GM23338 (cell line): ENCODE results near the gene JMJD7. TPM values are rescaled to one million over a fixed set of nuclear protein-coding genes. Genes with fewer than 3 reads are reported as not detected.
A peak's percentile ranks its signal among the peaks of the same experiment; 100 is the strongest.

Experiments
- ATAC-seq: fragments of 200-7000 bp; cut with Tn5 transposase; 3 replicates; pipeline ENCODE4 v1.9.1; 2020
- DNase-seq: peaks from one replicate; pipeline ENCODE4 v3.0.0-alpha.2; 2015; ENCODE audit warnings: low spot score
- H2AFZ ChIP-seq: fragments of 200-600 bp; sonication (generic); 2 replicates; pipeline ENCODE4 v1.8.0; 2016; ENCODE audit warnings: antibody characterized with exemption, mild to moderate bottlenecking, moderate library complexity
- H3F3A ChIP-seq: fragments of 200-600 bp; sonication (generic); replicated peaks from 2 replicates; pipeline ENCODE4 v1.8.0; 2017; ENCODE audit warnings: antibody characterized with exemption, mixed run types, low read depth
- H3K27ac ChIP-seq: fragments of 200-600 bp; sonication (generic); 2 replicates; pipeline ENCODE4 v1.6.1; 2016; ENCODE audit warnings: low read depth
- H3K27me3 ChIP-seq: fragments of 200-600 bp; sonication (generic); 2 replicates; pipeline ENCODE4 v1.8.0; 2016; ENCODE audit warnings: mild to moderate bottlenecking, mixed run types, moderate library complexity; ENCODE audit not compliant: insufficient read depth
- H3K36me3 ChIP-seq: fragments of 200-600 bp; sonication (generic); 2 replicates; pipeline ENCODE4 v1.8.0; 2016; ENCODE audit warnings: mild to moderate bottlenecking; ENCODE audit not compliant: insufficient read depth
- H3K4me1 ChIP-seq: fragments of 200-600 bp; sonication (generic); 2 replicates; pipeline ENCODE4 v1.8.0; 2016; ENCODE audit warnings: mild to moderate bottlenecking, moderate library complexity; ENCODE audit not compliant: insufficient read depth
- H3K4me2 ChIP-seq: fragments of 200-600 bp; sonication (generic); 2 replicates; pipeline ENCODE4 v1.7.1; 2017; ENCODE audit warnings: mixed run types
- H3K4me3 ChIP-seq: fragments of 200-600 bp; sonication (generic); 2 replicates; pipeline ENCODE4 v1.6.1; 2016; ENCODE audit warnings: mixed run types
- H3K79me2 ChIP-seq: fragments of 200-600 bp; sonication (generic); replicated peaks from 2 replicates; pipeline ENCODE4 v1.8.0; 2017; ENCODE audit warnings: mild to moderate bottlenecking; ENCODE audit not compliant: insufficient read depth
- H3K9me2 ChIP-seq: fragments of 200-600 bp; sonication (generic); 2 replicates; pipeline ENCODE4 v1.8.0; 2017; ENCODE audit not compliant: insufficient read depth
- H4K20me1 ChIP-seq: fragments of 200-600 bp; sonication (generic); replicated peaks from 2 replicates; pipeline ENCODE4 v1.8.0; 2017; ENCODE audit warnings: mild to moderate bottlenecking; ENCODE audit not compliant: insufficient read depth
- H3K27ac Mint-ChIP-seq: 2 replicates; pipeline ENCODE4 v1.8.0; 2020; ENCODE audit warnings: inconsistent platforms, mild to moderate bottlenecking, moderate library complexity, mixed read lengths
- H3K27me3 Mint-ChIP-seq: 3 replicates; pipeline ENCODE4 v1.8.0; 2022; ENCODE audit warnings: low read depth, mild to moderate bottlenecking, moderate library complexity, mixed read lengths, inconsistent platforms; ENCODE audit not compliant: insufficient read depth, poor library complexity
- H3K36me3 Mint-ChIP-seq: 3 replicates; pipeline ENCODE4 v1.8.0; 2021; ENCODE audit warnings: low read depth, mild to moderate bottlenecking, inconsistent platforms, moderate library complexity, mixed read lengths
- H3K4me1 Mint-ChIP-seq: 3 replicates; pipeline ENCODE4 v1.8.0; 2020; ENCODE audit warnings: mild to moderate bottlenecking, inconsistent platforms, mixed read lengths
- H3K4me3 Mint-ChIP-seq: 3 replicates; pipeline ENCODE4 v1.8.0; 2021; ENCODE audit warnings: moderate library complexity, mild to moderate bottlenecking, inconsistent platforms, mixed read lengths
- H3K9me3 Mint-ChIP-seq: 3 replicates; pipeline ENCODE4 v1.8.0; 2020; ENCODE audit warnings: moderate library complexity, mild to moderate bottlenecking, inconsistent platforms, mixed read lengths
- CREB1 ChIP-seq: fragments of 250-450 bp; sonication (Bioruptor Pico); IDR thresholded peaks from 2 replicates; pipeline ENCODE4 v1.5.0; 2020; ENCODE audit warnings: low read depth, mild to moderate bottlenecking, moderate library complexity
- EZH2 ChIP-seq: fragments of 200-600 bp; sonication (generic); IDR thresholded peaks from one replicate; pipeline ENCODE4 v1.8.0; 2017; ENCODE audit warnings: antibody characterized with exemption, mild to moderate bottlenecking, low read depth; ENCODE audit not compliant: unreplicated experiment
- EZH2phosphoT487 ChIP-seq: fragments of 200-600 bp; sonication (generic); IDR thresholded peaks from one replicate; pipeline ENCODE4 v1.8.1; 2018; ENCODE audit warnings: antibody characterized with exemption; ENCODE audit not compliant: unreplicated experiment
- JUNB ChIP-seq: IDR thresholded peaks from one replicate; pipeline ENCODE4 v1.6.1; 2016; ENCODE audit warnings: antibody characterized with exemption; ENCODE audit not compliant: unreplicated experiment
- NANOG ChIP-seq: IDR thresholded peaks from 2 replicates; pipeline ENCODE4 v1.6.1; 2016; ENCODE audit warnings: antibody characterized with exemption, borderline replicate concordance
- POLR2AphosphoS5 ChIP-seq: IDR thresholded peaks from 2 replicates; pipeline ENCODE4 v1.6.1; 2016; ENCODE audit warnings: antibody characterized with exemption, low read depth
- STAT1 ChIP-seq: IDR thresholded peaks from one replicate; pipeline ENCODE4 v1.6.1; 2016; ENCODE audit warnings: antibody characterized with exemption; ENCODE audit not compliant: unreplicated experiment
- ZNF114 ChIP-seq: fragments of 250-450 bp; sonication (Bioruptor Pico); IDR thresholded peaks from 2 replicates; pipeline ENCODE4 v1.5.0; 2020; ENCODE audit warnings: mild to moderate bottlenecking, moderate library complexity
- ZNF331 ChIP-seq: fragments of 250-450 bp; sonication (Bioruptor Pico); IDR thresholded peaks from 2 replicates; pipeline ENCODE4 v1.5.0; 2020; ENCODE audit warnings: low read depth, mild to moderate bottlenecking, moderate library complexity
- polyA plus RNA-seq: library from polyadenylated mRNA; unstranded; fragments of >200 nt; fragmentation: Nextera tagmentation; extraction: Ambion mirVana; gene quantifications from 2 replicates; pipeline ENCODE4 v1.2.1, GENCODE V29; 2016
- total RNA-seq: library from RNA; depleted of rRNA; stranded (reverse); fragments of >200 nt; shearing (Covaris generic); gene quantifications from 2 replicates; pipeline ENCODE4 v1.2.3, GENCODE V29; 2014
- TF ChIP-seq, protein P1 (sequence below), 2 experiments: fragments of 200-600 bp in 1 of 2; sonication (generic) in 1 of 2; conservative IDR thresholded peaks; 2 replicates each; pipeline versions ENCODE4 v1.5.1 to v1.6.1; 2016 to 2017; ENCODE audit warnings: antibody characterized with exemption in 2 of 2, low read depth in 2 of 2, mild to moderate bottlenecking in 2 of 2, moderate library complexity in 1 of 2
- TF ChIP-seq, protein P2 (sequence below): IDR thresholded peaks from one replicate; pipeline ENCODE4 v1.6.1; 2018; ENCODE audit warnings: antibody characterized with exemption; ENCODE audit not compliant: unreplicated experiment
- TF ChIP-seq, protein P3 (sequence below): fragments of 250-450 bp; sonication (Bioruptor Pico); IDR thresholded peaks from 2 replicates; pipeline ENCODE4 v1.5.0; 2020; ENCODE audit warnings: mild to moderate bottlenecking, moderate library complexity
- TF ChIP-seq, protein P4 (sequence below): IDR thresholded peaks from 2 replicates; pipeline ENCODE4 v1.6.1; 2016; ENCODE audit warnings: antibody characterized with exemption

The JMJD7 gene
- total and polyA plus RNA-seq, 2 experiments from 2014 or later = 8.5 to 9.2 TPM

DNA sequence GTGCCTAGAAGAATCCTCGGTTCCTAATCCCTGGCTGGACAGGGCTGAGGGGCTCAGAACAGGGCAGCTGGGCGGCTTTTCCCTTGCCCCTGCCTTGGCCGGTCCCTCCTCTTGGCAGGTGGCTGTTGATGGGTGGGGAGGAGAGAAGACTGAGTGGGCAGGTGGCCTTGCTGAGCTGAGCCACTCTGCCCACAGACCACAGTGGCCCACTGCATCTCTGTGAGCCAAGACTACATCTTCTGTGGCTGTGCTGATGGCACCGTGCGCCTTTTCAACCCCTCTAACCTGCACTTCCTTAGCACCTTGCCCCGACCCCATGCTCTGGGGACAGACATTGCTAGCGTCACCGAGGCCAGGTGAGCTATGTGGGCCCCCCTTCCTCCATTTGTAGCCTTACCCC, 14.5 kb upstream of the JMJD7 start:
- peaks cover 9% of the 10 kb centered on the region; the same call in 2 of the 3 replicates for H3K4me1 Mint-ChIP-seq
- no peaks in the 10 kb centered on the region for H3K36me3 ChIP-seq
- no peak overlapping the region for H3K27ac ChIP-seq
- H3K9me3 Mint-ChIP-seq = no peaks in the 10 kb centered on the region; the same call in 2 of the 3 replicates
- no peak overlapping the region for H3K4me2 ChIP-seq
- no peak for DNase-seq
- ATAC-seq = no peak
- H3K27ac Mint-ChIP-seq = peak overlapping the region; percentile 60
- TF ChIP-seq JUNB (no peak), STAT1 (no peak), NANOG (no peak), POLR2AphosphoS5 (no peak), EZH2 (no peak), CREB1 (CRISPR knock-in tag) (no peak), ZNF114 (CRISPR knock-in tag) (no peak), EZH2phosphoT487 (no peak), ZNF331 (CRISPR knock-in tag) (no peak)
- TF ChIP-seq, protein P1, sequence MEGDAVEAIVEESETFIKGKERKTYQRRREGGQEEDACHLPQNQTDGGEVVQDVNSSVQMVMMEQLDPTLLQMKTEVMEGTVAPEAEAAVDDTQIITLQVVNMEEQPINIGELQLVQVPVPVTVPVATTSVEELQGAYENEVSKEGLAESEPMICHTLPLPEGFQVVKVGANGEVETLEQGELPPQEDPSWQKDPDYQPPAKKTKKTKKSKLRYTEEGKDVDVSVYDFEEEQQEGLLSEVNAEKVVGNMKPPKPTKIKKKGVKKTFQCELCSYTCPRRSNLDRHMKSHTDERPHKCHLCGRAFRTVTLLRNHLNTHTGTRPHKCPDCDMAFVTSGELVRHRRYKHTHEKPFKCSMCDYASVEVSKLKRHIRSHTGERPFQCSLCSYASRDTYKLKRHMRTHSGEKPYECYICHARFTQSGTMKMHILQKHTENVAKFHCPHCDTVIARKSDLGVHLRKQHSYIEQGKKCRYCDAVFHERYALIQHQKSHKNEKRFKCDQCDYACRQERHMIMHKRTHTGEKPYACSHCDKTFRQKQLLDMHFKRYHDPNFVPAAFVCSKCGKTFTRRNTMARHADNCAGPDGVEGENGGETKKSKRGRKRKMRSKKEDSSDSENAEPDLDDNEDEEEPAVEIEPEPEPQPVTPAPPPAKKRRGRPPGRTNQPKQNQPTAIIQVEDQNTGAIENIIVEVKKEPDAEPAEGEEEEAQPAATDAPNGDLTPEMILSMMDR (conservative IDR thresholded peaks at IDR 0.05; ENCODE audit: low read depth in 2 of 2) = no peak
- TF ChIP-seq, protein P2, sequence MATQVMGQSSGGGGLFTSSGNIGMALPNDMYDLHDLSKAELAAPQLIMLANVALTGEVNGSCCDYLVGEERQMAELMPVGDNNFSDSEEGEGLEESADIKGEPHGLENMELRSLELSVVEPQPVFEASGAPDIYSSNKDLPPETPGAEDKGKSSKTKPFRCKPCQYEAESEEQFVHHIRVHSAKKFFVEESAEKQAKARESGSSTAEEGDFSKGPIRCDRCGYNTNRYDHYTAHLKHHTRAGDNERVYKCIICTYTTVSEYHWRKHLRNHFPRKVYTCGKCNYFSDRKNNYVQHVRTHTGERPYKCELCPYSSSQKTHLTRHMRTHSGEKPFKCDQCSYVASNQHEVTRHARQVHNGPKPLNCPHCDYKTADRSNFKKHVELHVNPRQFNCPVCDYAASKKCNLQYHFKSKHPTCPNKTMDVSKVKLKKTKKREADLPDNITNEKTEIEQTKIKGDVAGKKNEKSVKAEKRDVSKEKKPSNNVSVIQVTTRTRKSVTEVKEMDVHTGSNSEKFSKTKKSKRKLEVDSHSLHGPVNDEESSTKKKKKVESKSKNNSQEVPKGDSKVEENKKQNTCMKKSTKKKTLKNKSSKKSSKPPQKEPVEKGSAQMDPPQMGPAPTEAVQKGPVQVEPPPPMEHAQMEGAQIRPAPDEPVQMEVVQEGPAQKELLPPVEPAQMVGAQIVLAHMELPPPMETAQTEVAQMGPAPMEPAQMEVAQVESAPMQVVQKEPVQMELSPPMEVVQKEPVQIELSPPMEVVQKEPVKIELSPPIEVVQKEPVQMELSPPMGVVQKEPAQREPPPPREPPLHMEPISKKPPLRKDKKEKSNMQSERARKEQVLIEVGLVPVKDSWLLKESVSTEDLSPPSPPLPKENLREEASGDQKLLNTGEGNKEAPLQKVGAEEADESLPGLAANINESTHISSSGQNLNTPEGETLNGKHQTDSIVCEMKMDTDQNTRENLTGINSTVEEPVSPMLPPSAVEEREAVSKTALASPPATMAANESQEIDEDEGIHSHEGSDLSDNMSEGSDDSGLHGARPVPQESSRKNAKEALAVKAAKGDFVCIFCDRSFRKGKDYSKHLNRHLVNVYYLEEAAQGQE = no peak
- TF ChIP-seq, protein P3, sequence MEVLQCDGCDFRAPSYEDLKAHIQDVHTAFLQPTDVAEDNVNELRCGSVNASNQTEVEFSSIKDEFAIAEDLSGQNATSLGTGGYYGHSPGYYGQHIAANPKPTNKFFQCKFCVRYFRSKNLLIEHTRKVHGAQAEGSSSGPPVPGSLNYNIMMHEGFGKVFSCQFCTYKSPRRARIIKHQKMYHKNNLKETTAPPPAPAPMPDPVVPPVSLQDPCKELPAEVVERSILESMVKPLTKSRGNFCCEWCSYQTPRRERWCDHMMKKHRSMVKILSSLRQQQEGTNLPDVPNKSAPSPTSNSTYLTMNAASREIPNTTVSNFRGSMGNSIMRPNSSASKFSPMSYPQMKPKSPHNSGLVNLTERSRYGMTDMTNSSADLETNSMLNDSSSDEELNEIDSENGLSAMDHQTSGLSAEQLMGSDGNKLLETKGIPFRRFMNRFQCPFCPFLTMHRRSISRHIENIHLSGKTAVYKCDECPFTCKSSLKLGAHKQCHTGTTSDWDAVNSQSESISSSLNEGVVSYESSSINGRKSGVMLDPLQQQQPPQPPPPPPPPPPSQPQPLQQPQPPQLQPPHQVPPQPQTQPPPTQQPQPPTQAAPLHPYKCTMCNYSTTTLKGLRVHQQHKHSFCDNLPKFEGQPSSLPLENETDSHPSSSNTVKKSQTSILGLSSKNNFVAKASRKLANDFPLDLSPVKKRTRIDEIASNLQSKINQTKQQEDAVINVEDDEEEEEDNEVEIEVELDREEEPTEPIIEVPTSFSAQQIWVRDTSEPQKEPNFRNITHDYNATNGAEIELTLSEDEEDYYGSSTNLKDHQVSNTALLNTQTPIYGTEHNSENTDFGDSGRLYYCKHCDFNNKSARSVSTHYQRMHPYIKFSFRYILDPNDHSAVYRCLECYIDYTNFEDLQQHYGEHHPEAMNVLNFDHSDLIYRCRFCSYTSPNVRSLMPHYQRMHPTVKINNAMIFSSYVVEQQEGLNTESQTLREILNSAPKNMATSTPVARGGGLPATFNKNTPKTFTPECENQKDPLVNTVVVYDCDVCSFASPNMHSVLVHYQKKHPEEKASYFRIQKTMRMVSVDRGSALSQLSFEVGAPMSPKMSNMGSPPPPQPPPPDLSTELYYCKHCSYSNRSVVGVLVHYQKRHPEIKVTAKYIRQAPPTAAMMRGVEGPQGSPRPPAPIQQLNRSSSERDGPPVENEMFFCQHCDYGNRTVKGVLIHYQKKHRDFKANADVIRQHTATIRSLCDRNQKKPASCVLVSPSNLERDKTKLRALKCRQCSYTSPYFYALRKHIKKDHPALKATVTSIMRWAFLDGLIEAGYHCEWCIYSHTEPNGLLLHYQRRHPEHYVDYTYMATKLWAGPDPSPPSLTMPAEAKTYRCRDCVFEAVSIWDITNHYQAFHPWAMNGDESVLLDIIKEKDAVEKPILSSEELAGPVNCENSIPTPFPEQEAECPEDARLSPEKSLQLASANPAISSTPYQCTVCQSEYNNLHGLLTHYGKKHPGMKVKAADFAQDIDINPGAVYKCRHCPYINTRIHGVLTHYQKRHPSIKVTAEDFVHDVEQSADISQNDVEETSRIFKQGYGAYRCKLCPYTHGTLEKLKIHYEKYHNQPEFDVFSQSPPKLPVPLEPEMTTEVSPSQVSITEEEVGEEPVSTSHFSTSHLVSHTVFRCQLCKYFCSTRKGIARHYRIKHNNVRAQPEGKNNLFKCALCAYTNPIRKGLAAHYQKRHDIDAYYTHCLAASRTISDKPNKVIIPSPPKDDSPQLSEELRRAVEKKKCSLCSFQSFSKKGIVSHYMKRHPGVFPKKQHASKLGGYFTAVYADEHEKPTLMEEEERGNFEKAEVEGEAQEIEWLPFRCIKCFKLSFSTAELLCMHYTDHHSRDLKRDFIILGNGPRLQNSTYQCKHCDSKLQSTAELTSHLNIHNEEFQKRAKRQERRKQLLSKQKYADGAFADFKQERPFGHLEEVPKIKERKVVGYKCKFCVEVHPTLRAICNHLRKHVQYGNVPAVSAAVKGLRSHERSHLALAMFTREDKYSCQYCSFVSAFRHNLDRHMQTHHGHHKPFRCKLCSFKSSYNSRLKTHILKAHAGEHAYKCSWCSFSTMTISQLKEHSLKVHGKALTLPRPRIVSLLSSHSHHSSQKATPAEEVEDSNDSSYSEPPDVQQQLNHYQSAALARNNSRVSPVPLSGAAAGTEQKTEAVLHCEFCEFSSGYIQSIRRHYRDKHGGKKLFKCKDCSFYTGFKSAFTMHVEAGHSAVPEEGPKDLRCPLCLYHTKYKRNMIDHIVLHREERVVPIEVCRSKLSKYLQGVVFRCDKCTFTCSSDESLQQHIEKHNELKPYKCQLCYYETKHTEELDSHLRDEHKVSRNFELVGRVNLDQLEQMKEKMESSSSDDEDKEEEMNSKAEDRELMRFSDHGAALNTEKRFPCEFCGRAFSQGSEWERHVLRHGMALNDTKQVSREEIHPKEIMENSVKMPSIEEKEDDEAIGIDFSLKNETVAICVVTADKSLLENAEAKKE (CRISPR knock-in tag) = no peak
- TF ChIP-seq, protein P4, sequence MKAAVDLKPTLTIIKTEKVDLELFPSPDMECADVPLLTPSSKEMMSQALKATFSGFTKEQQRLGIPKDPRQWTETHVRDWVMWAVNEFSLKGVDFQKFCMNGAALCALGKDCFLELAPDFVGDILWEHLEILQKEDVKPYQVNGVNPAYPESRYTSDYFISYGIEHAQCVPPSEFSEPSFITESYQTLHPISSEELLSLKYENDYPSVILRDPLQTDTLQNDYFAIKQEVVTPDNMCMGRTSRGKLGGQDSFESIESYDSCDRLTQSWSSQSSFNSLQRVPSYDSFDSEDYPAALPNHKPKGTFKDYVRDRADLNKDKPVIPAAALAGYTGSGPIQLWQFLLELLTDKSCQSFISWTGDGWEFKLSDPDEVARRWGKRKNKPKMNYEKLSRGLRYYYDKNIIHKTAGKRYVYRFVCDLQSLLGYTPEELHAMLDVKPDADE = no peak
- no peaks in the 10 kb centered on the region; the same call in 2 of the 3 replicates for H3K36me3 Mint-ChIP-seq
- H3F3A ChIP-seq = no peaks in the 10 kb centered on the region
- H3K79me2 ChIP-seq = no peaks in the 10 kb centered on the region
- H3K9me2 ChIP-seq = no peaks in the 10 kb centered on the region
- no peaks in the 10 kb centered on the region for H4K20me1 ChIP-seq
- H3K27me3 Mint-ChIP-seq = peaks cover 4% of the 10 kb centered on the region
- H2AFZ ChIP-seq = no peak overlapping the region
- no peaks in the 10 kb centered on the region for H3K27me3 ChIP-seq
- H3K4me3 ChIP-seq = no peak overlapping the region
- no peak overlapping the region for H3K4me3 Mint-ChIP-seq
- no peaks in the 10 kb centered on the region for H3K4me1 ChIP-seq
